GM12892 (cell line): ENCODE data around the gene TEAD3.
A peak's percentile ranks its signal among the peaks of the same experiment; 100 is the strongest.

Experiments used
- POLR2A ChIP-seq: IDR thresholded peaks from 2 replicates; pipeline ENCODE4 v1.6.1; 2011; ENCODE audit warnings: low read depth, low read length, control low read depth
- POLR2AphosphoS5 ChIP-seq: IDR thresholded peaks from 2 replicates; pipeline ENCODE4 v1.6.1; 2011; ENCODE audit warnings: low read depth, low read length, control low read depth

GRCh38 chr6:35469751-35470662 lies 26.9 kb downstream of the TEAD3 start:
- peak; percentile 46; the same call in 1 of the 2 replicates for TF ChIP-seq POLR2A
- peak; percentile 41; the same call in 1 of the 2 replicates for TF ChIP-seq POLR2AphosphoS5
